RWPE2 (cell line): ENCODE data around the gene GPX3.

Source experiments
- ATAC-seq: fragments of 200-7000 bp; cut with Tn5 transposase; 3 replicates; pipeline ENCODE4 v1.9.1; 2021; ENCODE audit warnings: low read depth
- DNase-seq: peaks from one replicate; pipeline ENCODE4 v3.0.0-alpha.2; 2020; ENCODE audit warnings: low spot score
- H3K27ac ChIP-seq: fragments of 450-650 bp; 2 replicates; pipeline ENCODE4 v1.5.1; 2017; ENCODE audit warnings: mild to moderate bottlenecking; ENCODE audit not compliant: poor library complexity, severe bottlenecking
- H3K27me3 ChIP-seq: fragments of 250-450 bp; sonication (Bioruptor Pico); 2 replicates; pipeline ENCODE4 v1.5.1; 2021; ENCODE audit warnings: mild to moderate bottlenecking, moderate library complexity; ENCODE audit not compliant: insufficient read depth, poor library complexity, severe bottlenecking
- H3K36me3 ChIP-seq: fragments of 250-450 bp; sonication (Bioruptor Pico); 2 replicates; pipeline ENCODE4 v1.5.1; 2020; ENCODE audit warnings: low read depth, mild to moderate bottlenecking, moderate library complexity
- H3K4me1 ChIP-seq: fragments of 250-450 bp; sonication (Bioruptor Pico); 2 replicates; pipeline ENCODE4 v1.5.1; 2021; ENCODE audit warnings: mild to moderate bottlenecking, moderate library complexity; ENCODE audit not compliant: insufficient read depth, poor library complexity, severe bottlenecking
- H3K4me3 ChIP-seq: fragments of 250-450 bp; sonication (Bioruptor Pico); 2 replicates; pipeline ENCODE4 v1.5.1; 2021; ENCODE audit warnings: mild to moderate bottlenecking, moderate library complexity; ENCODE audit not compliant: severe bottlenecking
- H3K9me3 ChIP-seq: fragments of 250-450 bp; sonication (Bioruptor Pico); 2 replicates; pipeline ENCODE4 v1.5.1; 2021; ENCODE audit warnings: mild to moderate bottlenecking, moderate library complexity; ENCODE audit not compliant: severe bottlenecking
- CTCF ChIP-seq: fragments of 450-650 bp; IDR thresholded peaks from one replicate; pipeline ENCODE4 v1.5.1; 2017; ENCODE audit warnings: mild to moderate bottlenecking, moderate library complexity; ENCODE audit not compliant: poor library complexity, severe bottlenecking

GPX3 gene

GRCh38 chr5:151041577-151042268 is 21.3 kb downstream of the GPX3 start:
- DNase-seq (no peak), ATAC-seq (peak; percentile 12; the same call in 2 of the 3 replicates)
- no peak overlapping the region for H3K4me3 ChIP-seq
- no peaks in the 10 kb centered on the region for H3K9me3 ChIP-seq
- peaks cover 32% of the 10 kb centered on the region for H3K4me1 ChIP-seq
- no peaks in the 10 kb centered on the region for H3K27me3 ChIP-seq
- TF ChIP-seq CTCF: peak; percentile 26
- peak overlapping the region; percentile 52 for H3K27ac ChIP-seq
- peaks cover 100% of the 10 kb centered on the region for H3K36me3 ChIP-seq

- H3K36me3 ChIP-seq: peaks cover 100% of the 10 kb centered on the region
- peaks cover 32% of the 10 kb centered on the region for H3K4me1 ChIP-seq
- no peaks in the 10 kb centered on the region for H3K9me3 ChIP-seq
- no peaks in the 10 kb centered on the region for H3K27me3 ChIP-seq
- H3K27ac ChIP-seq: peak overlapping the region; percentile 52
- DNase-seq (no peak), ATAC-seq (no peak)
- TF ChIP-seq CTCF: no peak
- no peak overlapping the region for H3K4me3 ChIP-seq
These were observed 22.2 kb downstream of the GPX3 start for GRCh38 chr5:151042453-151043093.

GRCh38 chr5:151047814-151048425 is 27.5 kb downstream of the GPX3 start:
- ATAC-seq (peak; percentile 63), DNase-seq (no peak)

GRCh38 chr5:151048526-151048925 is 28.1 kb downstream of the GPX3 start:
- ATAC-seq (no peak), DNase-seq (no peak)
- no peak overlapping the region for H3K27ac ChIP-seq
- no peaks in the 10 kb centered on the region for H3K9me3 ChIP-seq
- no peak overlapping the region for H3K4me3 ChIP-seq
- no peaks in the 10 kb centered on the region for H3K4me1 ChIP-seq
- H3K27me3 ChIP-seq: no peaks in the 10 kb centered on the region
- peak; percentile 30 for TF ChIP-seq CTCF
- peaks cover 95% of the 10 kb centered on the region for H3K36me3 ChIP-seq

More at GRCh38 chr5:151047814-151048425, 27.5 kb downstream of the GPX3 start:
- Histone ChIP-seq H3K27me3 (no peaks in the 10 kb centered on the region), H3K4me3 (no peak overlapping the region), H3K36me3 (peaks cover 96% of the 10 kb centered on the region), H3K27ac (no peak overlapping the region), H3K9me3 (no peaks in the 10 kb centered on the region), H3K4me1 (no peaks in the 10 kb centered on the region)
- TF ChIP-seq CTCF: peak; percentile 64
